GM21447 (cell line): ENCODE data around the gene DACH1.

Experiments used
- ATAC-seq: cut with Tn5 transposase; IDR thresholded peaks from one replicate; pipeline ENCODE4 v1.9.1; 2021; ENCODE audit not compliant: unreplicated experiment

Gene DACH1

GRCh38 chr13:71830736-71831135 is 36.3 kb downstream of the DACH1 start:
- ATAC-seq = no peak

- ATAC-seq = no peak
Observed at GRCh38 chr13:71830323-71830722, 36.7 kb downstream of the DACH1 start.

GRCh38 chr13:71829547-71829946 is 37.5 kb downstream of the DACH1 start:
- no peak for ATAC-seq

- no peak for ATAC-seq
Observed at GRCh38 chr13:71828564-71828963, 38.4 kb downstream of the DACH1 start.

- ATAC-seq = no peak
Observed at GRCh38 chr13:71828117-71828516, 38.9 kb downstream of the DACH1 start.

- ATAC-seq = no peak
Observed at GRCh38 chr13:71827241-71827640, 39.8 kb downstream of the DACH1 start.

GRCh38 chr13:71820699-71821098 is 46.3 kb downstream of the DACH1 start:
- ATAC-seq = no peak

GRCh38 chr13:71817335-71817734 is 49.7 kb downstream of the DACH1 start:
- ATAC-seq = no peak

- ATAC-seq = no peak
Observed at GRCh38 chr13:71814806-71815360, 52.1 kb downstream of the DACH1 start.

GRCh38 chr13:71813187-71813586 is 53.8 kb downstream of the DACH1 start:
- ATAC-seq = no peak

- no peak for ATAC-seq
Observed at GRCh38 chr13:71811344-71811743, 55.7 kb downstream of the DACH1 start.

GRCh38 chr13:71808708-71809107 is 58.3 kb downstream of the DACH1 start:
- ATAC-seq = no peak

GRCh38 chr13:71806886-71807285 is 60.1 kb downstream of the DACH1 start:
- ATAC-seq = no peak

GRCh38 chr13:71803066-71803465 is 63.9 kb downstream of the DACH1 start:
- no peak for ATAC-seq

GRCh38 chr13:71801781-71802180 is 65.2 kb downstream of the DACH1 start:
- no peak for ATAC-seq

- ATAC-seq = no peak
Observed at GRCh38 chr13:71801165-71801760, 65.7 kb downstream of the DACH1 start.

- ATAC-seq = no peak
Observed at GRCh38 chr13:71799324-71799723, 67.7 kb downstream of the DACH1 start.

GRCh38 chr13:71798707-71799106 is 68.3 kb downstream of the DACH1 start:
- no peak for ATAC-seq

GRCh38 chr13:71797517-71797916 is 69.5 kb downstream of the DACH1 start:
- no peak for ATAC-seq

- no peak for ATAC-seq
Observed at GRCh38 chr13:71789693-71790329, 77.2 kb downstream of the DACH1 start.

- no peak for ATAC-seq
Observed at GRCh38 chr13:71789037-71789436, 78.0 kb downstream of the DACH1 start.

GRCh38 chr13:71787414-71787813 is 79.6 kb downstream of the DACH1 start:
- no peak for ATAC-seq

- no peak for ATAC-seq
Observed at GRCh38 chr13:71786875-71787274, 80.1 kb downstream of the DACH1 start.
